Measurements from ENCODE around the gene SLC12A7.

The SLC12A7 gene

GRCh38 chr5:1058988-1059883 is 52.6 kb downstream of the SLC12A7 start:
- DNase-seq: no peak
- H2AFZ ChIP-seq (ENCODE audit: insufficient read depth, low read length, poor library complexity): no peak overlapping the region
- H2BK120ac ChIP-seq (ENCODE audit: insufficient read depth, low read length, poor library complexity): no peak overlapping the region
- H3K18ac ChIP-seq (ENCODE audit: low read length): no peak overlapping the region
- H3K36me3 ChIP-seq (ENCODE audit: control insufficient read depth in 1 of 2, insufficient read depth in 2 of 2, low read length in 2 of 2): peaks cover 21 to 22% of the 10 kb centered on the region in 2 experiments
- no peaks in the 10 kb centered on the region for H3K27me3 ChIP-seq (ENCODE audit: insufficient read depth, low read length)
- H3K4ac ChIP-seq (ENCODE audit: low read depth, low read length): no peak overlapping the region
- H3K4me3 ChIP-seq (ENCODE audit: low read depth, low read length): no peak overlapping the region
- no peak overlapping the region for H3K9ac ChIP-seq (ENCODE audit: low read length)
- no peak overlapping the region for H2BK5ac ChIP-seq (ENCODE audit: low read depth, low read length, poor library complexity)
- no peaks in the 10 kb centered on the region for H3K79me1 ChIP-seq (ENCODE audit: low read length)
- H3K23ac ChIP-seq (ENCODE audit: low read length): no peak overlapping the region
- H3K79me2 ChIP-seq (ENCODE audit: control insufficient read depth, insufficient read depth, low read length, poor library complexity): no peaks in the 10 kb centered on the region
- no peak overlapping the region for H4K91ac ChIP-seq (ENCODE audit: low read depth, low read length)
- H3K14ac ChIP-seq (ENCODE audit: low read length): no peak overlapping the region
- H2BK12ac ChIP-seq (ENCODE audit: low read length): no peak overlapping the region
- H2AK5ac ChIP-seq (ENCODE audit: low read length): no peak overlapping the region
- H4K12ac ChIP-seq (ENCODE audit: low read depth, low read length): no peak overlapping the region
- H3K4me2 ChIP-seq (ENCODE audit: low read length): no peak overlapping the region
- no peaks in the 10 kb centered on the region for H3K4me1 ChIP-seq (ENCODE audit: control insufficient read depth in 1 of 2, insufficient read depth in 2 of 2, low read length in 2 of 2)
- H4K8ac ChIP-seq (ENCODE audit: low read depth, low read length): no peak overlapping the region
- peaks cover 2% of the 10 kb centered on the region for H3K9me3 ChIP-seq (ENCODE audit: insufficient read depth, low read depth, low read length)
- WGBS (ENCODE audit: extremely low coverage, insufficient coverage, insufficient read length): no CpG with 5 or more reads among the region's 34 CpGs
- no peak overlapping the region for H3K27ac ChIP-seq (ENCODE audit: low read depth, low read length)

GRCh38 chr5:1058083-1058945 is 53.5 kb downstream of the SLC12A7 start:
- Histone ChIP-seq H2AK5ac (ENCODE audit: low read length) (no peak overlapping the region), H3K36me3 (ENCODE audit: control insufficient read depth in 1 of 2, insufficient read depth in 2 of 2, low read length in 2 of 2) (peaks cover 22% of the 10 kb centered on the region in 2 experiments), H3K9me3 (ENCODE audit: insufficient read depth, low read depth, low read length) (peaks cover 2% of the 10 kb centered on the region), H3K18ac (ENCODE audit: low read length) (no peak overlapping the region), H3K4ac (ENCODE audit: low read depth, low read length) (no peak overlapping the region), H2BK5ac (ENCODE audit: low read depth, low read length, poor library complexity) (no peak overlapping the region), H2BK12ac (ENCODE audit: low read length) (no peak overlapping the region), H4K8ac (ENCODE audit: low read depth, low read length) (no peak overlapping the region), H3K79me1 (ENCODE audit: low read length) (no peaks in the 10 kb centered on the region), H4K91ac (ENCODE audit: low read depth, low read length) (no peak overlapping the region), H4K12ac (ENCODE audit: low read depth, low read length) (no peak overlapping the region), H3K27ac (ENCODE audit: low read depth, low read length) (no peak overlapping the region), H3K9ac (ENCODE audit: low read length) (no peak overlapping the region), H3K14ac (ENCODE audit: low read length) (no peak overlapping the region), H2BK120ac (ENCODE audit: insufficient read depth, low read length, poor library complexity) (no peak overlapping the region), H3K79me2 (ENCODE audit: control insufficient read depth, insufficient read depth, low read length, poor library complexity) (no peaks in the 10 kb centered on the region), H3K23ac (ENCODE audit: low read length) (no peak overlapping the region), H3K4me2 (ENCODE audit: low read length) (no peak overlapping the region), H3K4me1 (ENCODE audit: control insufficient read depth in 1 of 2, insufficient read depth in 2 of 2, low read length in 2 of 2) (no peaks in the 10 kb centered on the region), H3K4me3 (ENCODE audit: low read depth, low read length) (no peak overlapping the region), H2AFZ (ENCODE audit: insufficient read depth, low read length, poor library complexity) (no peak overlapping the region), H3K27me3 (ENCODE audit: insufficient read depth, low read length) (no peaks in the 10 kb centered on the region)
- no CpG with 5 or more reads among the region's 36 CpGs for WGBS (ENCODE audit: extremely low coverage, insufficient coverage, insufficient read length)
- no peak for DNase-seq

DNA sequence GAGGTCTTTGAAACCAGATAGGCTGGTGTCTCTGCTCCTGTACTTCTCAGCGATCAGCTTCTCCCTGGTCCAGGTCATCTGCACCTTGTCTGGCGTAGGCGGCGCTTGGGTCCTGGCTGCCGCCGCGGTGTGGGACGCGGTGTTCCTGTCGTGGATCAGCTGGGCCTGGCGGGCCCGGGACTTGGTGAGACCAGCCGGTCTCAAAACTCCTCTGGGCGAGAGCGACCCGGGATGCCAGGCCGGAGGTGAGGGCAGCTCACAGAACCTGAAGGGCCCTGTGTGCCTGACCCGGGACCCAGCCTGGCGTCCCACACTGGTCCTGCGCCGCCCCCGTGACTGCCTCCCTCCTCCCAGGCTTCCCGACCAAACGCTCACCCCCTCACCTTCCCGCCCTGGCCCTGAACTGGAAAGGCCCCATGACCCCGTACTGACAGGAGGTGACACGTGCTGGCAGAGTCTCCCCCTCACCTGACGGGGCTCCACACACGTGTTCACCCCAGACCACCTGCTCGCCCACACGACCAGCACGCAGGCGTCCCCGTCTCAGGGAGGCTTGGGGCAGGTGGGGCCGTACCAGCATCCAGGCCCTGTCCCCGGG is 54.3 kb downstream of the SLC12A7 start:
- no peak overlapping the region for H3K4ac ChIP-seq (ENCODE audit: low read depth, low read length)
- peaks cover 16 to 24% of the 10 kb centered on the region in 2 experiments for H3K36me3 ChIP-seq (ENCODE audit: control insufficient read depth in 1 of 2, insufficient read depth in 2 of 2, low read length in 2 of 2)
- DNase-seq: no peak
- no peak overlapping the region for H3K9ac ChIP-seq (ENCODE audit: low read length)
- no peaks in the 10 kb centered on the region for H3K79me2 ChIP-seq (ENCODE audit: control insufficient read depth, insufficient read depth, low read length, poor library complexity)
- no peaks in the 10 kb centered on the region for H3K79me1 ChIP-seq (ENCODE audit: low read length)
- no CpG with 5 or more reads among the region's 36 CpGs for WGBS (ENCODE audit: extremely low coverage, insufficient coverage, insufficient read length)
- H3K23ac ChIP-seq (ENCODE audit: low read length): no peak overlapping the region
- H3K4me3 ChIP-seq (ENCODE audit: low read depth, low read length): no peak overlapping the region
- no peak overlapping the region for H2BK12ac ChIP-seq (ENCODE audit: low read length)
- H4K91ac ChIP-seq (ENCODE audit: low read depth, low read length): no peak overlapping the region
- no peak overlapping the region for H2BK120ac ChIP-seq (ENCODE audit: insufficient read depth, low read length, poor library complexity)
- H4K8ac ChIP-seq (ENCODE audit: low read depth, low read length): no peak overlapping the region
- no peak overlapping the region for H2AFZ ChIP-seq (ENCODE audit: insufficient read depth, low read length, poor library complexity)
- H4K12ac ChIP-seq (ENCODE audit: low read depth, low read length): no peak overlapping the region
- H3K27me3 ChIP-seq (ENCODE audit: insufficient read depth, low read length): no peaks in the 10 kb centered on the region
- no peaks in the 10 kb centered on the region for H3K9me3 ChIP-seq (ENCODE audit: insufficient read depth, low read depth, low read length)
- no peaks in the 10 kb centered on the region for H3K4me1 ChIP-seq (ENCODE audit: control insufficient read depth in 1 of 2, insufficient read depth in 2 of 2, low read length in 2 of 2)
- no peak overlapping the region for H2AK5ac ChIP-seq (ENCODE audit: low read length)
- no peak overlapping the region for H3K18ac ChIP-seq (ENCODE audit: low read length)
- H3K14ac ChIP-seq (ENCODE audit: low read length): no peak overlapping the region
- no peak overlapping the region for H3K27ac ChIP-seq (ENCODE audit: low read depth, low read length)
- H2BK5ac ChIP-seq (ENCODE audit: low read depth, low read length, poor library complexity): no peak overlapping the region
- no peak overlapping the region for H3K4me2 ChIP-seq (ENCODE audit: low read length)

- Histone ChIP-seq H3K4me2 (ENCODE audit: low read length) (no peak overlapping the region), H3K27ac (ENCODE audit: low read depth, low read length) (no peak overlapping the region), H4K8ac (ENCODE audit: low read depth, low read length) (no peak overlapping the region), H3K27me3 (ENCODE audit: insufficient read depth, low read length) (no peaks in the 10 kb centered on the region), H3K23ac (ENCODE audit: low read length) (no peak overlapping the region), H3K4me1 (ENCODE audit: control insufficient read depth in 1 of 2, insufficient read depth in 2 of 2, low read length in 2 of 2) (no peaks in the 10 kb centered on the region), H2AFZ (ENCODE audit: insufficient read depth, low read length, poor library complexity) (no peak overlapping the region), H3K4me3 (ENCODE audit: low read depth, low read length) (no peak overlapping the region), H2AK5ac (ENCODE audit: low read length) (no peak overlapping the region), H3K79me2 (ENCODE audit: control insufficient read depth, insufficient read depth, low read length, poor library complexity) (no peaks in the 10 kb centered on the region), H4K91ac (ENCODE audit: low read depth, low read length) (no peak overlapping the region), H3K79me1 (ENCODE audit: low read length) (no peaks in the 10 kb centered on the region), H2BK5ac (ENCODE audit: low read depth, low read length, poor library complexity) (no peak overlapping the region), H3K4ac (ENCODE audit: low read depth, low read length) (no peak overlapping the region), H4K12ac (ENCODE audit: low read depth, low read length) (no peak overlapping the region), H2BK120ac (ENCODE audit: insufficient read depth, low read length, poor library complexity) (no peak overlapping the region), H2BK12ac (ENCODE audit: low read length) (no peak overlapping the region), H3K9ac (ENCODE audit: low read length) (no peak overlapping the region), H3K36me3 (ENCODE audit: control insufficient read depth in 1 of 2, insufficient read depth in 2 of 2, low read length in 2 of 2) (peaks cover 16 to 29% of the 10 kb centered on the region in 2 experiments), H3K9me3 (ENCODE audit: insufficient read depth, low read depth, low read length) (no peaks in the 10 kb centered on the region), H3K18ac (ENCODE audit: low read length) (no peak overlapping the region), H3K14ac (ENCODE audit: low read length) (no peak overlapping the region)
- DNase-seq: no peak
- no CpG with 5 or more reads among the region's 27 CpGs for WGBS (ENCODE audit: extremely low coverage, insufficient coverage, insufficient read length)
Measured at GRCh38 chr5:1056611-1057484, 55.0 kb downstream of the SLC12A7 start.

All from trophoblast cell (in vitro differentiated cells and primary cell).